GM18520 (cell line): ENCODE data around the gene MTHFSD.

Experiments
- ATAC-seq: cut with Tn5 transposase; IDR thresholded peaks from one replicate; pipeline ENCODE4 v1.9.1; 2021; ENCODE audit not compliant: unreplicated experiment

Gene MTHFSD

DNA sequence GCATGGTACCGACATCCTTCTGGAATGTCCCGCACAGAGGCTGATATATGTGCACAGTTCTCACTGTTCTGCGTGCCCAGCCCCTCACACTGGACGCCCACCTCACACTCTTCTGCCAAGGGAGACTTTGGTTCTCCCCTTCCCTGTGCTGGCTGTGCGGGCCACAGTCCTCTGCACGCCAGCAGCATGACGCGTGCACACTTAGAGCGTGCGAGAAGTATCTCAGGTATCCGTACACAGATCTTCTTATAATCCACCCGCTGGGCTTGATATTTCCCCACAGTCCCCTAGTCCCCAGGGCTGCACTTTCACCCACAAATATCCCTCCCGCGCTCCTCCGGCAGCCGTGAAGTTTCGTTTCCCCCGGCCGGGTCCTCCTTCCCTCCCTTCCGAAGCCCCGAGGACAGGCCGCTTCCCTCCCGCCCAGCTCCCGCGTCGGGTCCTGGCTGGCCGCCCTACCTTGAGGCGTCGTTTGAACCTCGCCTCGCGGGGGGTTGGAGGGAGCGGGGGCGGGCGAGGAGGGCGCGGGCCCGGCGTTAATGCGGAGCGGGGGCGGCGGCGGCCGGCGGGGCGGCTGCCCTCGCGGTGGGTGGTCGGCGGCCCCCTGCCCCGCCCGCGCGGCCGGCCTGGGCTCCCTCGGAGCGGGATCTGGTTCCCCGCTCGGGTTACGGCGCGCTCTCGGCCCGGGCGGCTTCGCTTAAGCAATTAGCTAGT, 49.7 kb downstream of the MTHFSD start:
- ATAC-seq, result no peak

DNA sequence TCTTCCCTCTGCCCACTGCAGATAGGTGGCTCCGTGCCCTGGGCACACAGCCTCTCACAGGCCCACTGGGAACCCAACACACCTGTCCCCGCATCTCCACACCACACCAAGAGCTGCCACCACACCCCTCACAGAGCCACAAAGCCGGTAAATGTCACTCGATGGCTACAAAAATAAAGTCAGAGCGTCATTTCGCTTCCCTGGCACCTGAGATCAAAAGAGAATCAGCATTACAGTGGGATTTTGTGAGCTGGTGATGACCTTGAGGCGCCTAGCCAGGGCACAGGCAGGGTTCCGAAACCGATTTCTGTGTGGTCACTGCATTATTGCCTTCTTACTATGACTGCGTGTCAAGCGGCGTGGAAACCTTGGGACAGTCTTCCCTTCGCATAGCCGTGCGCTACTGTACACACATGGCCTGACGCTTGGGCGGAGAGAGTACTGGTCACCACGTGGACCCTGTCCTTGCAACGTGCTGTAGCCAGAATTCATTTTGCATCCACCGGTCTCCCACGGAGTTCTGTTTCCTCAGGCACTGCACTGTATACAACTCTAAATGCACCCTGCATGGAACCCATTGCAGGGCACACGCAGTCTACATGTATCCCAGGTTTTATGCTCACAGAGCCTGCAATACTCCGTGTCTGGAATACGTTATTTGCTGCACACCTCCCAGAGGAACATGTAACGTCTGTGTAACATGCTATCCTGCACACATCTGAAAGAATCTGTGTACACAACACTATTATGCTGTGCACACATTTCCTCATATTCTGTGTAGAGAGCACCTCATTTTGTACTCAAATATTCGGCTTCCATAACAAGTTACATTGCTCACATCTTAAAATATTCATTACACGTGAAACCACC, 50.5 kb downstream of the MTHFSD start:
- no peak for ATAC-seq

DNA sequence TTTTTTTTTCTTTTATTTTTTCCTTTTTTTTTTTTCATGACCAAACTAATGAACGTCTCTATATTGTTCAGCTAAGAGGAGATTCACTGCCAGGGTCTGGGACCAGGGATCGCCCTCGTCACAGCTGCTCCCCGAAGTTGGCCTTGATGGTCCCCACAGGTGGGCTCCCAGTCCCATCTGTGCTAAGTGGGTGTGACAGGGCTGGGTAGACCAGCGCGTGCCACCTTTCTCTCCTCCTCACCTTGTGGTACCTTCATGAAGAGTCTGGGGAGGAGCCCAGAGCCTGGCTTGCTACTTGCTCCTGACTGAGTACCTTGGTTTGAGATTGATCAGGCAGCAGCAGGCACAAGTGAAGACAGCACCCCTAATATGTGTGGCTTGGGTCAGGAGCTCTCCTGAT, 51.2 kb downstream of the MTHFSD start:
- ATAC-seq, result no peak

DNA sequence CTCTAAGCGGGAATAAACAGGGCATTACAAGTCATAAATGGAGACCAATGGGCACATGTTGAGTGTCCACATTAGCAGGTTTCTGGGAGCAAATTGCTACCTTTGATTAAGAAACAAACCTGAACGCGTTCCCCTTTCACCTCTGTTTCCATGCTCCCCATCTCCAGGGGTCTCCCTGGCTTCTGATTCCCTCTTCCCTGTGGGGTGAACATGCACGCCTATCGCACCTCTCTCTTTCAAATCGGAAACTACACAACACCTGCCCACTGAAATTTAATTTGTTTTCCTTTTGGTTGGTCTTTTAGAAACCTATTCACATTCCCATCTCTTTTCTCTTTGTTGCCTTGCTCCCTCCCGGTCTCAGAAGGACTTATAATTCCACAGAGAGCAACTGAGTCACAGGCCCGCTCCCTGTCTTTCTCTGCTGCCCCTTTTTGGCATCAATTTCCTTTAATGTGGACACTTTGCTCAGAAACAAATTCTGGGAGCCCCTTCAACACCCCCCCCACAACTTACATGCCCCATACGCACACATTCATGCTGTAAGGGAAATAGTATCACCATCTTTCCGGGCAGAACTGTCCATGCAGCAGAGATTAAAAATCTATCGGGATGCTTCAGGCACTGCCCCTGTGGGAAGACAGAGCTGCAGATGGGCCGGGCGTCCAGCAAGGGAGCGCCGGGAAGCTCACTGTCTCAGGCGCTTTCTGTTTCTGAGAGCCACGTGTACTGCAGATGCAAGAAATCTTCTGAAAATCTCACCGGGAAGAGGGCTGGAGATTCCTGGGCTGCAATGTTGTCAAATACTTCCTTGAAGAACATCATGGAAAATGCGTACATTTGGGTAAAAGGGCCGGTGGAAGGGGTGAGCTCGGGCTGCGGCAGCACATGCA, 51.9 kb downstream of the MTHFSD start:
- no peak for ATAC-seq

DNA sequence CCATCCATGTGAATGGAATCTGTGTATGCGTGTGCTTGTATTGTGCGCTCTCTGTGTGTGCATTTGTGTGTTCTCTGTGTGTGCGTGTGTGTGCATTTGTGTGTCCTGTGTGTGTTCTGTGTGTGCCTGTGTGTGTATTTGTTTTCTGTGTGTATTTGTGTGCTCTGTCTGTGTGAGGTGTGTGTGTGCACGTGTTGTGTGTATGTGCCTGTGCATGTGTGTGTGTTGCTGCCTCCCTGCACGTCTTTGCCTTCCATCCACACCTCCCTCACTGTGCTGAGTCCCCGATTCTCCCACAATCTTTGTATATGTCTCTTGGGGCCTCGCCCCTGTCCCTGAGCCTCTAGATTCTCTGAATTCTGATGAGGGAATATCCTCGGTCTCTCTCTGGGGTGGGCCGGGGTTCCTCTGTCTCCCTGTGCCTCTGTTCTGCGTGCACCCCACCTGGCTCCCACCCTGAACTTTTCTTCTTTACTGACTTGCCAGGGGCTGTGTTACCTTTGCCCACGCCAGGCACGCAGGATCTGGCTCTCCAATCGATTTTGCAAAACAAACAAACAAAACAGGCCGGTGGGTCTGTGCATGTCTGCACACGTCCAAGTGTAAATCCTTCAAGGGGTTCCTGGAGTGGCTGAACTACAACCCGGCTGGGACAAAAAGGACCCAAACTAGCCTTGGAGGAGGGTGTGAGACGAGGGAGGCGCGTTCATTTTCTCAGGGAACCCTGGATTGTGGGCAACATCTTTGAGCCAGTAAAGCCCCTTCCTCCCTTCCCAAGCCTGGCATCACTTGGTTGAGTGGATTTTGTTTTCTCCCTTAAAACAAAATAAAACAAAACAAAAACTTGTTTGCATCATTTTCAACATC, 52.8 kb downstream of the MTHFSD start:
- no peak for ATAC-seq

DNA sequence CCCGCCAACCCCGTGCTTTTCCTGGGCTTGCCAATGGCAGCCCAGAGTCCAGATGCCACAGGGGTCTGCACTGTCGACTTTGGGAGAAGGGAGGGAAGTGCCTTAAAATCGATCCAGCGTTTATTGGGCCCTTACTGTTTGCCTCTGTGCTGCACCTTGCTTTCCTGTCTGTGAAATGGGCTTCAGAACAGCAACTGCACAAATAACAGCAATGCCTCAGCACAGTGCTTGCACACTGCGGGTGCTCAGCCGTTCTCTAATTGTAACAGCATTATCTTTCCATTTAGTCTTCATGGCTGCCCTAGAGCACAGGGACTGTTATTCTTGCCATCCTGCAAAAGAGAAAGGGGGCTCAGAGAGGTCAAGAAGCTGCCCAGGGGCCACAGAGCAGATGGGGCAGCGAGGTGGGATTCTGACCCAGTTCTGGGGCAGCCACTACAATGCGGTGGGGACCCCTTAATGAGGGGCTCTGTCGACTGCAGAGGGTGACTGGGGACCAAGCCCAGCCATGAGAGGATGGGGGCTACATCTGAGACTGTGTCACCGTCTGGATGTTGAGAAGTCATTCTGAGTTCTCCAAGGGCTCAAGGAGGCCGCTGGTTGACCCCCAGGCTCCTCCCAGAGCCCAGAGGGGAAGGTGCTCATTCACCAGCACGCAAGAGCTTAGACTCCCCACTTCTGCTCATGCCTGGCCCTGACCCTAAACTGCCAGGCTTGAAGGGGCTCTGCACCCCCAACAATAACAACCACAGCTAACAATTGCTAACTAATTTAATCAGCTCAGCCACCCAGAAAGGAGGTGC, 54.1 kb downstream of the MTHFSD start:
- no peak for ATAC-seq

DNA sequence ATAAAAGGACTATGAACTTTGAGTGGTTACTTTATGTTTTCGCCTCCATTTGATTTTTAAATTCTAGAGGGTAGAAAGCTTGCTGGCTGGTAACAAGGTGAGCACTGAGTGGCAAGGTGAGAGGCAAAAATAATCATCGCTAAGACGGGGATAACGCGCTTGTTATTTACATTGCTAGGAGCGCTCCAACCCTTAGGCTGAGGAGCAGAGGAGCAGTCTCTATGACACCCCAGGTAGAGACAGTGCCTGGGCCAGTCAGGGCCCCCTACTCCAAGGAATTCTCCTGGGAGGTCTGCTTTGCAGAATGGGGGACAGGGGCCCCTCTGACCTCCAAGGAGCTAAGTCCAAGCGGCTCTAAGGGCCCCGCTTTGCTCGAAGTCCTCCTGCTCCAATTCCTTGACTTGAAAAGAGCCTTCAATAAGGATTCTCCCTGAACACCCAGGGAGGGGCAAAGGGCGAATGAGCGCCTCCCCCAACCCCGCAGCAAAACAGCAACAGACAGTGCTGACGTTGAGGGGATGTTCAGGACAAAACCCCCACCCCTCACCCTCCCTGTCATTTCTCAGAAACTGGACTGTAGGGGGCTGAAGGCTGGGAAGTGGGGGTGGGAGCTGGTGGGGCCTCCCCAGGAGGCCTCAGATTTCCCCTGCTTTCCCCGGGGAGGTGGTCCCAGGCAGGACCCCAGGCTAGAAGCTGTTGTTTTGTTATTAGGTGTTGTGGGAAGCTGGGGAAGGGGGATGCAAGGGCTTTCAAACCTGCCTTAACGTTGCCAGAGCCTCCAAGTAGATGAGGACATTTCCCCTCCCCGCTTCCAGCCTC, 54.9 kb downstream of the MTHFSD start:
- ATAC-seq, result no peak

DNA sequence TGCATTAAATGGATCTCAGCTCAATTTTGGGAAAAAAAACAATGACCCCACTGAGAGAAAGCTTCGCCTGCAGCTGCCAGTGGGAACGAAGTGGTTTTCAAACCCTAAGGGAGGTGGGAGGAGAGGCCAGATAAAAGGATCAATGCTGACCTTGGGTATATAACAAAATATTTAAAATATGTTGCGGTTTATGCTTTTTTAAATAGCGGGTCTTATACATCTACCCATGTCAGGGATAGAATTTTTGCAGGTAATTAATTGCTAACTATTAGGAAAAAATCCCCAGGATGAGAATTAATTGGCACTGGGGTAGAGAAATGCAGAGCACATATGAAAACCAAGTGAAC, 55.6 kb downstream of the MTHFSD start:
- no peak for ATAC-seq

DNA sequence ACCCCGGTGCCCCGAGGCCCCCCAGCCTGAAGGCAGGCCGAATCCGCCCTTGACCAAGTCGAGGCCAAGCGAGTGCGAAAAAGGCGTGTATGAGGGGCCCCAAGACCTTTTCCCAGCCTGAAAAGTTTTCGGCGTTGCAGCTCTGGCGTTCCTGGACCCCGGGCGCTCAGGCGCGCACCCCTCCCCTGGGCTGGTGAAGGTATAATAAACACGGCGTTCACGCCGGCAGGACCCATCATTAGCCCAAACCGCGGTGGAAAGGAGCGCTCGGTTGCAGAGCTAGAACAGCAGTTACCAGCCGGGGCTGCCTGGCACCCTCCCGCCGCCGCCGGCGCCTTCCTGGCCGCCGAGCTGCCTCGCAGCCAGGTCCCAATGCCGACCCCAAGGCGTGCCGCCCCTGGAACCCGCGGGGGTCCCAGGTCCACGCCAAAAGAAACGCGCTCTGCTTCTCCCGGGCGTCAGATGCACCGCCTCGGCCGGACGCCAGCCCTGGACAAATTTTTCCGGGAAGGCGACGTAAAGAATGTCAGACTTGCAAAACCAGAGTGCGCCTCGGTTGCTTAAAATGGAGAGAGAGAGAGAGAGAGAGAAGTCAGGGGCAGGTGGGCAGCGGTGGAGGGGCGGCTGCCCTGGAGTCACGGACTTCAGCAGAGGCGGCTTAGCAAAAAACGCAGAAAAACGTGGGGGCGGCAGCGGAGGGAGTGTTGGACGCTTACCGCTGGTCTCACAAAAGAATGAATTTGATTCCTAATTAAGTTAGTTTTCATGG, 56.2 kb downstream of the MTHFSD start:
- no peak for ATAC-seq

DNA sequence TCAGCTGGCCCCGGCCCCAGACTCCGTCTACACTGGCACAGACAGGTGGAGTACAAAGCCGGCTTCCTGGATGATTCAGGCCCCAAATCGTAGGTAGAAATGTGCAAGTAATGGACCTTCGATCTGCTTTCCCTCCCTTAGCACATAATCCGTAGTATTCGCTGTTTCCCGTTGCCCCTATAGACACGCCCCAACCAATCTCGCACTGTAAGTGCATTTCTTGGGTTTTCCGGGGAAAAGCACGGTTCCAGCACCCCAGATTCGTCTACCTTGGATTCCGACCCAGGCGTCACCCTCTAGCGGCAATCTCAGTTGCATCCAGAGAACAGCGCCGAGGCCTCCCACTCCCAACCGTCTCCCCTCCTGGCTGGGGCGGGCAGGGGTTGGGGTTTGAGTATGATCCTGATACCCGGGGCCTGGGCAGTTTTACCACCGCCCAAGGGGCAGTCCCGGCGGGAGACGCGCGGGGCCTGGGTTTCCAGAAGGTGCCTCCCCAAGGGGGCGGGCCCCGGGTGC, 56.8 kb downstream of the MTHFSD start:
- ATAC-seq, result no peak

DNA sequence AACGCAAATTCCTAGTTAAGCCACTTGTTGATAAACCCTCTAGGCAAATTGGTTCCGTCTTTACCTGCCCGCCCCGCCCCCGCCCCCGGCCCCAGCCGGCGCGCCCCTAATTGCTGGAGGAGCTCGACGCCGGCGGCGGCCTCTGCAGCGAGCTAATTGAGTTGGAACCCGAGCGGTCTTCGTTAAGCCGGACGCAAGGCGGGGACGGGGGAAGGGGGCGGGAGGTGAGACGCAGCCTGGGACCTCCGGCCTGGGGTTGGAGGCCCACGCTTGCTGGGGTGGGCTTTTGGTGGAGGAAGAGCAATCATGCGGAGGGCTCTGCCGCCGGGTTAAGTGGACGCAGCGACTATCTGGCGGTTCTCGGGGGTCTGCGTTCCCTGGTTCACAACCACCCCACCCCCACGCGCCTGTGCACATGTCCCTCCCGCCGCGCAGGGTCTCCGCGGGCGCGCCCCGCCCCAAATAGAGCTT, 57.4 kb downstream of the MTHFSD start:
- ATAC-seq, result no peak

DNA sequence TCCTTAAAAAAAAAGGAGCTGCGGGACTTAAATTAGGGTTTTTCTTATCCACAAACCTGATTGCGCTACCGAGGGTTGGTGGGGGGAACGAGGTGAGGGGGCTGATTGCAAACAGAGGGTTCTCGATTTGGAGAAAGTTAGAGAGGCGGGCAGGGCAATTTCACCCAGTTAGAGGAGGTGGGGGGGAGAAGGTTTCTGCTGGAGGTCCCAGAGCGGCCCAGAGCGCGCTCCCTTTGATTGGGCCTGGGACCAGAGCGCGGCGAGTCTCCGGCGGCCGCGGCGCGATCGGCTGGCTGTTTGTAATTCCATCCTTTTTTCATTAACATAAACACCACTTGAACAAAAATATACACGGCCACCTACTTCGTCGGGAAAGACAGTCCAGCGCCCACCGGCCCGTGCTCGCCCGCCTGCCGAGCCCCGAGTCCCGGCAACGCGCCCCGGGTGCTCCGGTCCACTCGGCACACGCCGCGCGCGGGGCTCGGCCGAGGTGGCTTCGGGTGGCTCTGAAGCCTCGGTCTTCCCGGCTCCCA, 58.0 kb downstream of the MTHFSD start:
- no peak for ATAC-seq

DNA sequence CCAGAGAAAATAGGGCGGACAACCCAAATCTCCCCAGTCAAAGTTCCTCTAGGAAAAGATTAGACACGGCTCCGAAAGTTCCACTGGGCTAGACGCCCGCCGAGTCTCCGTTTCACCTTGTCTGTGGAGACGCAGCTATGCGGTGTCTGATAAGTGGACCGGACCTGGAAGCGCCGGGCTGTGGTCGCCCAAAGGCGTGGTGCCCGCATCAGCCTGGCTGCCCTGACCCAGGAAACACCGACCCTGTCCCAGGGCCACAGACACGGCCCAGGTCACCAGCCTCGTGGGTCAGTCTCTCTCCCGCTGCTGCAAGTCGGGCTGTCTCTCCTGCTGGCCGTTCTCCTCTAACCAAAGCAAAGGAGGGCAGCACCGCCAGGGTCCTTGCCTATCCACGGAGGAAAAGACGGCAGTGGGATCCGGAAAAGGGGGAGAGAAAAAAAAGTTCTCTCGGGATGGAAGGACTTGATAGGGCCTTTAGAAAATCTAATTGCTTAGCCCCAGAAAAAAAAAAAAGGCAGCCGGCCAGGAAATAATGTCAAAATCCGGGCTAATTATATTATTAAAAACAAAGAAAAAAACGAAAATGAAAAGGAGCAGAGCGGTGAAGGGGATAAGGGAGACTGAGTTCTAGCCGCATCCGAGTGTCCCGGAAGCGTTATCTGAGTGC, 58.6 kb downstream of the MTHFSD start:
- no peak for ATAC-seq

DNA sequence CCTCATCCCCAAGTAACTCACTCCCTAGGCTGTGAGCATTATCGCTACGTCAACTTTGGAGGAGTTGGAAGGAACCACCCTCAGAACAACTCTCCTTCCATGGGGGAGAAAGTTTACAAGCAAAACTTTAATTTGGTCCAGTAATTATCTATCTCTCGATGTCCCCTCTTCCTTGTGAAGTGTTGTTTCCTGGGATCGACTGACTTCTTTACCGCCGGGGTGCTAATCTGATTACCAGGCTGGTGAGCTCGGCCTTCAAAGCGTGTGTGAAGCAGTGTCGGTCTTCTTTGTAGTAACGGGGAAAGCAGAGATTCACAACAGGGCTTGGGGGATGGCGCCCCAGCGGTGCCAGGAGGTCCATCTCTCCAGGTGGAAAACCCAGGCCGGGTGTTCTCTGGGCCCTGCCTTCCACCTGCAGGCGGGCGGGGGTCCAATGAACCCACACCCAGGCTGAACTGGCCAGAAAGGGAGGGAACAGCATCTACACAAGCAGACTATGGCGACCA, 59.2 kb downstream of the MTHFSD start:
- ATAC-seq, result no peak

DNA sequence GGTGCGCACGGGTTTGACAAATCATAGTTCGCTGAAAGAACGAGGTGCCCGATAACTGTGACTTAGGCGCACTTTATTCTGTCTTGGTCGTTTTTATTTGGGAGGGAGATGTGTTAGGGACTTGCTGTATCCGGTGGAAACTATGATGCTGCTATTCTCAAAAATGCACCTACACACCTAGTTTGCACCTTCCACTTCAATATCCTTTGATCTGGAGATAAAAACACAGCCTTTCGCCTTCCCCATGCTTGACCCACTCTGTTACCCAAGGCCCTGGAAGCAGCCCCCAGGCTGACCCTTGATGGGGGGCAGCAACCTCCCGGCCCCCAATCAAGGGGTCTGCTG, 59.7 kb downstream of the MTHFSD start:
- no peak for ATAC-seq

DNA sequence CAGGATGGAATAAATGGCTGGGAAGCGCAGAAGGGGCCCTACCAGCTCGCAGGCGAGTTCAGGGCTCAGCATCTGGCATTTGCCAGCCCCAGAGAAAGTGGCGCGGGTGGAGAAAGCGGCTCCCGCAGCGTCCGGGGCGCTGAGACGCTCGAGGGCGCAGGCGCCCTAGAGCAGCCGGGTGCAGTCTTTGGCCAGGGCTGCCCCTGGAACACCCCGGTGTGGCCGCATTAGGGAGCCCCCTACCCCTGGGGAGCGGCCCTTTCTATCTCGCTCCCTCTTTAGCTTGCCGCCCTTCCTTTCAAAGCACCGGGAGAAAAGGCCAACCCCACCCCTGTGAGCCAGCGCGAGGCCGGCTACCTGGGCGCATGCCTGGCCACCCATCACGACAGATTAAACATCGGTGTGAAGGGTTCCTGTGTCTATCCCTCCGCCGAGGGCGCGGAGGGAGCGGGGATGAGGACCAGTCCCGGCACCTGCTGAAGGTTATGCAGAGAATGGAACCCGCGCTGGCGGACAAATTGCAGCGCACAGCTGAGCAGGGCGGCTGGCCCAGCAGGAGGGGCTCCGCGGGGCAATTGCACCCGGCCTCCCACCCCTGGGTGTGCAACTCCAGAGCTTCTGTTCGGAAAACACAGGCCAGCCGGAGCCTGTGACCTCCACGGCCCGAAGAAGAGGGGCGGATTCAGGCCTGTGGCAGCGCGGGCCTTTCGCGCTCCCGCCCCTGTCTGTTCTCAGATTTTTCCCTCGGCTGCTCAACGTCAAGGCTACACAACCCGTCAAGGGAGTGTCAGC, 60.3 kb downstream of the MTHFSD start:
- ATAC-seq, result no peak
